IPS-18a (cell line): ENCODE data around the gene SRP68.
"Not testable (repeated sequence)": the region's sequence is repeated elsewhere in the genome, so short reads cannot be mapped to it uniquely, and the experiment has no call there.

ENCODE experiments used
- H3K27ac ChIP-seq: one replicate; pipeline ENCODE4 v1.5.1; 2013; ENCODE audit warnings: low read length
- H3K27me3 ChIP-seq: one replicate; pipeline ENCODE4 v1.6.1; 2013; ENCODE audit warnings: mild to moderate bottlenecking, low read length; ENCODE audit not compliant: control insufficient read depth, insufficient read depth
- H3K36me3 ChIP-seq: one replicate; pipeline ENCODE4 v1.6.1; 2013; ENCODE audit warnings: low read depth, low read length; ENCODE audit not compliant: control insufficient read depth
- H3K4me1 ChIP-seq: one replicate; pipeline ENCODE4 v1.6.1; 2013; ENCODE audit warnings: low read depth, low read length; ENCODE audit not compliant: control insufficient read depth
- H3K4me3 ChIP-seq: one replicate; pipeline ENCODE4 v1.5.1; 2013; ENCODE audit warnings: low read length
- H3K9ac ChIP-seq: one replicate; pipeline ENCODE4 v1.6.1; 2013; ENCODE audit warnings: mild to moderate bottlenecking, low read length, moderate library complexity
- H3K9me3 ChIP-seq: one replicate; pipeline ENCODE4 v1.6.1; 2013; ENCODE audit warnings: low read depth, low read length; ENCODE audit not compliant: control insufficient read depth

The SRP68 gene

DNA sequence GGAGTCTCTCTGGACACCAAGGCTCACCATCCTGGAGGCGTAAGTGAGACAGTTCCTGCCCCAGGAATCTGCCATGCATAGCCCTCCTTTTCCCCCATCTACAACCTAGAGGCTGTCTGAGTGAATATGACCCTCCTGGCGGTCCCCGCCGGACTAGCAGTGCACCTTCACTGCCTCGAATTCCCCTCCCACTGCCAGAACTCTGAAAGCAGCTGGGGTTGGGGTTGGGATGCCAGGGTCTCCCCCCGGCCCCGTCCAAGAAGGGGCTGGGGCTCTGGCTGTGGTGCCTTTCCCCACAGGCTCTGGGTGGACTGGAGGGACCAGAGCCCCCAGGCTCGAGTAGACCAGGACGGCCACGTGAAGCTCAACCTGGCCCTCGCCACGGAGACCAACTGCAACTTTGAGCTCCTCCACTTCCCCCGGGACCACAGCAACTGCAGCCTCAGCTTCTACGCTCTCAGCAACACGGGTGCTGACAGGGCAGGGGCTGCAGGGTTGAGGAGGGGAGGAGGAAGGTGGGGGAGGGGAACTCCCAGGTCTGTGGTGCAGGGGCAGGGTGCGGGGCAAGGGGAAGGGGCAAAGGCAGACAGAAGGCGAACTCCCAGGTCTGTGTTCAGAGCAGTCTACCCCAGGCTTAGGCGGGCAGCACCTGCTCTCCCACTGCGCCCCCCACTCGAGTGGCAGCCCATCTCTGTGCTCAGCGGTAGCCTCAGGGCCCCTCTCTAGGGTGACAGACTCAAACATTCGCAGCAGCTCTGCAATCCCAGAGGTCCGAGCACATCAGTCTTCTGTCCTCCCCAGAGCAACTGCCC lies 7.8 kb upstream of the SRP68 start:
- H3K36me3 ChIP-seq: peaks cover 21% of the 10 kb centered on the region
- no peaks in the 10 kb centered on the region for H3K9me3 ChIP-seq
- peak overlapping the region; percentile 44 for H3K9ac ChIP-seq
- H3K27ac ChIP-seq: no peak overlapping the region
- H3K4me1 ChIP-seq: peaks cover 32% of the 10 kb centered on the region
- peaks cover 60% of the 10 kb centered on the region for H3K27me3 ChIP-seq
- peak overlapping the region; percentile 45 for H3K4me3 ChIP-seq

- H3K9ac ChIP-seq: peak overlapping the region; percentile 44
- no peak overlapping the region for H3K27ac ChIP-seq
- H3K4me3 ChIP-seq: peak overlapping the region; percentile 45
- peaks cover 66% of the 10 kb centered on the region for H3K27me3 ChIP-seq
- peaks cover 15% of the 10 kb centered on the region for H3K36me3 ChIP-seq
- H3K9me3 ChIP-seq: no peaks in the 10 kb centered on the region
- peaks cover 32% of the 10 kb centered on the region for H3K4me1 ChIP-seq
Measured at GRCh38 chr17:76079535-76079955, 7.2 kb upstream of the SRP68 start.

GRCh38 chr17:76078860-76079534 lies 6.7 kb upstream of the SRP68 start, which contains the start of gene ZACN:
ZACN (plus strand) TSS chr17:76079182; CDS start chr17:76079265, 83 bp downstream.
- Histone ChIP-seq H3K9me3 (no peaks in the 10 kb centered on the region), H3K4me3 (peak within 1 kb of the TSS; percentile 45), H3K4me1 (peaks cover 32% of the 10 kb centered on the region), H3K27ac (no peak within 1 kb of the TSS), H3K9ac (peak within 1 kb of the TSS; percentile 44), H3K36me3 (peaks cover 10% of the 10 kb centered on the region), H3K27me3 (peaks cover 72% of the 10 kb centered on the region)

GRCh38 chr17:76078370-76078769 lies 6.1 kb upstream of the SRP68 start:
- H3K4me1 ChIP-seq: peaks cover 32% of the 10 kb centered on the region
- H3K27me3 ChIP-seq: peaks cover 78% of the 10 kb centered on the region
- H3K9me3 ChIP-seq, H3K27ac ChIP-seq, H3K9ac ChIP-seq, H3K36me3 ChIP-seq, H3K4me3 ChIP-seq: not testable (repeated sequence)

- Histone ChIP-seq H3K27me3 (peaks cover 85% of the 10 kb centered on the region), H3K9ac (no peak overlapping the region), H3K27ac (no peak overlapping the region), H3K36me3 (no peaks in the 10 kb centered on the region), H3K4me3 (no peak overlapping the region), H3K4me1 (peaks cover 35% of the 10 kb centered on the region), H3K9me3 (no peaks in the 10 kb centered on the region)
Measured at GRCh38 chr17:76077584-76078110, 5.3 kb upstream of the SRP68 start.

GRCh38 chr17:76076765-76077583 lies 4.7 kb upstream of the SRP68 start:
- H3K9ac ChIP-seq: no peak overlapping the region
- H3K27me3 ChIP-seq: peaks cover 85% of the 10 kb centered on the region
- H3K27ac ChIP-seq: no peak overlapping the region
- peaks cover 35% of the 10 kb centered on the region for H3K4me1 ChIP-seq
- no peaks in the 10 kb centered on the region for H3K9me3 ChIP-seq
- no peaks in the 10 kb centered on the region for H3K36me3 ChIP-seq
- H3K4me3 ChIP-seq: peak overlapping the region; percentile 45

- Histone ChIP-seq H3K27ac (no peak overlapping the region), H3K4me3 (peak overlapping the region; percentile 45), H3K27me3 (peaks cover 85% of the 10 kb centered on the region), H3K36me3 (no peaks in the 10 kb centered on the region), H3K4me1 (peaks cover 40% of the 10 kb centered on the region), H3K9me3 (no peaks in the 10 kb centered on the region), H3K9ac (no peak overlapping the region)
Measured at GRCh38 chr17:76076146-76076764, 3.9 kb upstream of the SRP68 start.

DNA sequence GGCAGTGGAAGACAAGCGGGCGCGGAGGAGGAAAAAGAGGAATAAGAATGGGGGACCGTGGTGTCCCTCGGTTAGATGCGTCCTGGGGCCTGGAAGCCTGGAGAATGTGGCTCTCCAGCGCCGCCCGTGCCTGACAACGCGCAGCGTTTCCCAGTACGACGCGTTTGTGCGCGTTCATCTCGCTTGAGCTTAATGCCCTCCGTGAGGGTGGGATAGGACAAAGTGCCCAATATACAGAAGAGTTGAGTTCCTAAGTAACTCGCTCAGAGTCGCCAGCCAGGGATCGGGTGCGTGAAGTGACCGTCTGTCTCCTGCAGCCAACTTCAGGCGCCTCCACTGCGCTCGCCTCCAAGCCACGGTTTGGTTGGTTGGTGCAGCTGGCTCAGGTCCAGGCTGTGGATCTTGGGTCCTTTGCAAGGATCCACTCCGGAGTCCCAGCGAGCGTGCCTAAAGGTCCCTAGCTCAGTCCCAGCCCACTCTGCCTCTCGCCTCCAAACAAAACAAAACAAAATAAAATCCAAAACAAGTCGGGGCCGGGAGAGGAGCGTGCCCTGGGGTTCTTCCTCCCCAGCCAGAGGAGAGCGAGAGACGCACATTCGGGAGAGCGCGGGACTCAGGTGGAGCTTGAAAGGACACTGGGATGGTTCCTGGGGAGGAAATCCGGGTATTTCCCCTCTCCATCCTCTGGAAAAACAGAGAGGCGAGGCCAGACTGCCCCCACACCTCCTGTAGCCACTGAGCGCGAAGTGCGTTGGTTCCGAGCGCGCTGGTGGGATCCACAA lies 3.2 kb upstream of the SRP68 start:
- H3K4me1 ChIP-seq: peaks cover 39% of the 10 kb centered on the region
- peaks cover 79% of the 10 kb centered on the region for H3K27me3 ChIP-seq
- no peak overlapping the region for H3K27ac ChIP-seq
- H3K9ac ChIP-seq: no peak overlapping the region
- peak overlapping the region; percentile 36 for H3K4me3 ChIP-seq
- no peaks in the 10 kb centered on the region for H3K9me3 ChIP-seq
- H3K36me3 ChIP-seq: no peaks in the 10 kb centered on the region

- H3K4me3 ChIP-seq: peak within 1 kb of the TSS; percentile 36
- H3K9me3 ChIP-seq: no peaks in the 10 kb centered on the region
- no peak within 1 kb of the TSS for H3K9ac ChIP-seq
- H3K27ac ChIP-seq: no peak within 1 kb of the TSS
- H3K36me3 ChIP-seq: peaks cover 3% of the 10 kb centered on the region
- peaks cover 70% of the 10 kb centered on the region for H3K27me3 ChIP-seq
- peaks cover 30% of the 10 kb centered on the region for H3K4me1 ChIP-seq
Measured at GRCh38 chr17:76074390-76075363, 2.4 kb upstream of the SRP68 start, which contains the start of gene GALR2. GALR2 (plus strand) TSS chr17:76074781; CDS start chr17:76074884, 103 bp downstream.
